Measurements from ENCODE around the gene NPAS3.

Gene NPAS3

GRCh38 chr14:33814010-33814409 lies 875.3 kb downstream of the NPAS3 start:
- no peak for DNase-seq

GRCh38 chr14:33833706-33834465 lies 895.2 kb downstream of the NPAS3 start:
- no peak for DNase-seq

- DNase-seq = no peak
These were observed 896.0 kb downstream of the NPAS3 start for GRCh38 chr14:33834466-33835260.

GRCh38 chr14:33835261-33835655 lies 896.6 kb downstream of the NPAS3 start:
- no peak for DNase-seq

GRCh38 chr14:33835677-33836076 lies 897.0 kb downstream of the NPAS3 start:
- DNase-seq = no peak

GRCh38 chr14:33836203-33836899 lies 897.7 kb downstream of the NPAS3 start:
- DNase-seq = no peak

- DNase-seq = no peak
These were observed 898.4 kb downstream of the NPAS3 start for GRCh38 chr14:33836900-33837577.

GRCh38 chr14:33837943-33838683 lies 899.4 kb downstream of the NPAS3 start:
- no peak for DNase-seq

GRCh38 chr14:33839193-33840076 lies 900.8 kb downstream of the NPAS3 start:
- DNase-seq = peak; percentile 53

GRCh38 chr14:33840797-33841196 lies 902.1 kb downstream of the NPAS3 start:
- DNase-seq = no peak

- DNase-seq = no peak
These were observed 903.6 kb downstream of the NPAS3 start for GRCh38 chr14:33842299-33842698.

GRCh38 chr14:33844118-33844517 lies 905.4 kb downstream of the NPAS3 start:
- no peak for DNase-seq

GRCh38 chr14:33846100-33846824 lies 907.6 kb downstream of the NPAS3 start:
- no peak for DNase-seq

GRCh38 chr14:33847066-33847465 lies 908.4 kb downstream of the NPAS3 start:
- DNase-seq = no peak

- DNase-seq = no peak
These were observed 909.3 kb downstream of the NPAS3 start for GRCh38 chr14:33848009-33848408.

- no peak for DNase-seq
These were observed 910.2 kb downstream of the NPAS3 start for GRCh38 chr14:33848706-33849454.

GRCh38 chr14:33849455-33849801 lies 910.7 kb downstream of the NPAS3 start:
- no peak for DNase-seq

- DNase-seq = no peak
These were observed 912.1 kb downstream of the NPAS3 start for GRCh38 chr14:33850826-33851225.

- no peak for DNase-seq
These were observed 912.7 kb downstream of the NPAS3 start for GRCh38 chr14:33851366-33851765.

- no peak for DNase-seq
These were observed 913.3 kb downstream of the NPAS3 start for GRCh38 chr14:33851931-33852330.

Data from activated CD4-positive, alpha-beta T cell treated with anti-CD3 and anti-CD28 coated beads, Interleukin-2, amount 50 U/mL, for 1 hour (primary cell).